D341Med (cell line): ENCODE results near the gene MAGI1.
"Not testable (repeated sequence)": the region's sequence is repeated elsewhere in the genome, so short reads cannot be mapped to it uniquely, and the experiment has no call there.

Experiments used
- DNase-seq: peaks from one replicate; pipeline ENCODE4 v3.0.0; 2012; ENCODE audit warnings: low spot score

The MAGI1 gene

DNA sequence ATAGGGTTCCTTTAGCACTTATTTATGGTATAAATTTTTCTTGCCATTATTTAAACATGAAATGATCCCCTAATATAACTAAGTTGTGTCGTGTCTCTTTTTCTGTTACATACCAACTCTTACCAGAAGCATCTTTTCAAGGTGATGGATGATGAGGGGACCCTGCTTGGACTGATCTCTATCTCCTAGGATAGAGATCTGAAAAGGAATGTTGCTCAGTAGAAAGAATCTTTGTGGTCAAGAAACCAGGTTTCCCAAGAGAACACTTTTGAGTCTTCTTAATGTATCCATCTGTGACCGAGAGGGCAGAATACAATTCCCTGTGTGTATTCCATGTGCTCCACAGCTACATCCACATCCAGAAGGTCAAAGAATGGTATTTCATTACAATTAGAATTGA is 409.7 kb downstream of the MAGI1 start:
- DNase-seq, result no peak

DNA sequence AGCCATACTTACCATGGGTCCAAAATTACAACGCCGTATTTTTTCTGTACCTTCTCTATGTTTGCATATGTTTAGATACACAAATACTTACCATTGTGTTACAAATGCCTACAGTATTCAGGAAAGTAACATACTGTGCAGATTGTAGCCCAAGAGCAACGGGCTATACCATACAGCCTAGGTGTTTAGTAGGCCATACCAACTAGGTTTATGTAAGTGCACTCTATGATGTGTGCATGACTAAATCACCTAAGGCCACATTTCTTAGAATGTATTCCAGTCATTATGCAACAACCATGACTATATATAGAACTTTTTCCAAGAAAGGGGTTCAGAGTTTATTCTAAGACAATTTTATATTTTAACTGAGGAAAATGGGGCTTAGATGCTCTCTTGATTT is 411.7 kb downstream of the MAGI1 start:
- no peak for DNase-seq

DNA sequence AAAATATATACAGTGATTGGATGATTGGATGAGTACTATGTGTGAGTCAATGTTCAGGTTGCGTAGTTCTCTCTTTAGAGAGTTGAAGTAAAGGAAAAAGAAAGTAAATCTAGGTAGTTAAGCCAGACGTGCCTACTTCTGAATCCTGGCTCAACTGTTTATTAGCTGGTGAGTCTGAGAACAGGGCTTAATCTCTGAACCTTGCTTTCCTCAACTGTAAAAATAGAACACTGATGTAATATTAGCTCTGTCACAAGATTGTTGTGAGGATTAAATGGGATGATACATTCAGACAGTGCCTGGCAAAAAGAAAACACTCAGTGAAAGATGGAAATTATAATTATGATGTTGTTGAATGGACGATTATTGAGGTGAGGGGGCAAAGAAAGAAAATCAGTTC is 413.4 kb downstream of the MAGI1 start:
- DNase-seq, result no peak

DNA sequence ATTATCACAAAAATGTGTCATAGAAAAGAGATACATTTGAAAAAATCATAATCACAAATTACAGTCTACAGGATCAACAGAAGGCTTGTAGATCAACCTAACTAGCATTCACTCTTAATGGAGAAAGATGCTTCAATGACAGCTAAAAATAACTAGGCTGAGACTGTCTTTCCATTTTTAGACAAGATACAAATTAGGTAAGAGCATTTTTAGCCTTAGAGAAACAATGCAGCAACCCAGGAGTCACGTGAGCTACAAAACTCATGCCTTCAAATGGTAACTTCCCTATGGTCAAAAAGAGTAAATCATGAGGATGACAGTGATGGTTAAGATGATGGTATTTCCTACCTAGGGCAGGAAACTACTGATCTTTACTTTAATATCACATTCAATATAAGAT is 415.4 kb downstream of the MAGI1 start:
- no peak for DNase-seq

DNA sequence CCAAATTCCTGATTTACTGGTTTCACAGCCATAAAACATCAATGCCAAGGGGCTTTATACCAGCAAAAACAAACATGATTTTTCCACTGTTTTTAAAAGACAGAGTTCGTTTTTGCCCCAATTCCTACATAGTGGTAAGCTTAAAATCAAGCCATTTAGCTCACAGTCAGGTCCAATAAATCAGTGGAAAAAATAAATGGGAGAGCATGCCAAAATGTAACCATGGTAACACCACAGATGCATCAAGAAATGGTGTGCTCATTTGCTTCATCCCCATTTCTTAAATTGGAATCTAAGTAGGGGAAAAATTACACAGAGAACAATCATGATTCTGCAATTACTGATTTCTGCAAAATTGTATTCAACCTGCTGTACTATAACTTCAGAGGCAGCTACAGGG is 418.8 kb downstream of the MAGI1 start:
- no peak for DNase-seq

DNA sequence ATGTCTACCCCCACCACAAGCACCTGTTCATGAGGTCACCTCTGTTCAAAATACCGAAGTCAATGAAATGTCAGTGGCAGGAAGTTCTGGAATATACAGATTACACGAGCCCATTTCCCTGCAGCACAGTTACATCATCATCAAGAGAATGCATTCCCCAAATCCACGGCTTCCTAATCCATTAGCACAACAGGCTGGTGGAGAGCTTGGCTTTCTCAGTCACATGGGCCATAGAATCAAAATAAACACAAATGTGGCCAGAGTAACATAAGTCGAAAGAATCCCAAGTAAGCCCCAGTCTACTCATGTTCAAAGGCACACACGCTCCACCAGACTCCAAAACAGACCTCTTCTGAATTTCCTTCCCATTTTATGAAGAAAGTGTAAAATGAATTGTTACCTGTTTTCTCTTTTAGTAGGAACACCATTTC is 419.3 kb downstream of the MAGI1 start:
- no peak for DNase-seq

DNA sequence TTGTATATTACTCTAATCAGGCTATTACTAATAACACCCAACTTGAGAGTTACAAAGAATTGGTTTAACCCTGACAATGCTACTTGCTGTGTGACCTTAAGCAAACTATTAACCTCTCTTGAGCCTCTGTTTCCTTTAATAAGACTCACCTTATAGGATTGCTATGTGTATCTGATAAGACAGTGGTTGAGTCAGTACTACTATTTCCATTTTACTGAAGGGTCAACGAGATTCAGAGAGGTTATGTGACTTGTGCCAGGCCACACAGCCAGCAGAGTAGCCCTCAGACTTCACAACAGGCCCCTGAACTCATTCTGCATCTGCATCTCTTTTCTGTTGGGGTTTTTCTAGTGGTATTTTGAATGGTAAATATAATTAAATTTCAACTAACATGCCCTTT is 420.1 kb downstream of the MAGI1 start:
- DNase-seq, result no peak

DNA sequence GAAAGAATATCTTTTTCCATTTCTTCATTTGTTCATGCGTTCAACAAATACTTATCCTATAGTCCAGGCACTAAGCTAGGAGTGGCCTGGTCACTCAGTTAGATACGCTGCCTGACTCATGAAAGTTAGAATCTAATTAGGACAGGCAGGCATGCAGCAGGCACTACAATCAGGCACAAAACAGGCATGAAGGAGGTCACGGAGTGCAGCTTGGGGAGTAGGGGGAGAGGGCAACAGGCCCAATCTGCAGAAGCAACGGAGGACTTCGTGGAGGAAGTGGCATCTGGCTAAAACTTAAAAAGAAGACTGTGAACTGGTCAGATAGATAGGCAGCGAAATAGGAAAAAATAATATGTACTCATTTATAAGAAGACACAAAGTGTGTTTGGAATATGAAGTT is 420.9 kb downstream of the MAGI1 start:
- DNase-seq, result no peak

DNA sequence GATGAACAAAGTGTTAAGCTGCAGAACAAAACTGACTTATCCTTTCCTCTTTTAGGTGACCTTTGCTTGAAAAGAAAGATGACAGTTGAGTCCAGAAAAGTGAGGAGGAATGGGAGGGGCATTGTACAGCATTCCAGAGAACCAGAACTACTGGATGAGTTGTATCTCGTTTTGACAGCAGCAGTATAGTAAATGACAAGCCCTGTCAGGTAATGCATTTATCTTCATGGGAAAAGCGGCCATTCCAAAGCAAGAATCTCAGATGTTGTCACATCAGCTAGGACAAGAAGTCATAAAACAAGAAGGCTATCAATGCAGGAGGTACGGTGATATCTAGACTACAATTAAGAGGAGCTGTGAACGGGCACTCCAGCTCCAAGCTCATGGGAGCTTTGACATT is 421.5 kb downstream of the MAGI1 start:
- DNase-seq, result no peak

DNA sequence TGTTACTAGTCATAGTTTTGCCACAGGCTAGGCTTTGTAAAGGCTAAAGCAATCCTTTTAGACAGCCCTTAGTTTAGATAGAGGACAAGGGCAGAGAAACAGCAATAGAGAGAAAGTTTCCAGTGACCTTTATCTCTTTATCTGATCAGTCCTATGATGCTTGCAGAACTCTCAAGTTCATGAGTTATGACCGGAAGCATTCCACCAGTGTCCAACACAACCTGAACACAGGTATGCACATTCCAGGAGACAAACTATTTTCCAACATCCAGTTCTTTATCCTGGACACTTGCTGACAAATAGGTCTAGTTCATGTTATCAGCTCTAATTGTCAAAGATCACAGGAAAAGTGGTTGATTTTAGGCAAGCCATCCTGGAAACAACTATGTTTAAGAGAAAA is 422.2 kb downstream of the MAGI1 start:
- no peak for DNase-seq

DNA sequence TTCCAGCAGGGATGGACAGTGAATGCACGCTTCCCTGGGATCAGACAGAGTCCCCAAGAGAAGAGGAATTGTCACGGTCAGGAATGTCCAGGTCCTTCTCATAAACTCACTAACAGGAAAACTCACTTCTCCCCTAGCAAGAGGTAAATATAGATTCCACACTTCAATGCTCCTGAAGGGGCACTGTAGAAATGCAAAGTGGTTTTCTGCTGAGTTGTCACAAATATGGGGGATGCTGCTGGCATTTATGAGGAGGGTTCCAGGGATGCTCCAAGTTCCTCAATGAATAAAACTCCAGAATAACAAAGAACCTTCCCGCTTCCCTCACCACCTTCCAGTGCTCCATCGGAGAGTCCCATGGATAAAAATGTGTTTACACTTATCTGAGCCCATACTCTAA is 423.4 kb downstream of the MAGI1 start:
- DNase-seq, result no peak

DNA sequence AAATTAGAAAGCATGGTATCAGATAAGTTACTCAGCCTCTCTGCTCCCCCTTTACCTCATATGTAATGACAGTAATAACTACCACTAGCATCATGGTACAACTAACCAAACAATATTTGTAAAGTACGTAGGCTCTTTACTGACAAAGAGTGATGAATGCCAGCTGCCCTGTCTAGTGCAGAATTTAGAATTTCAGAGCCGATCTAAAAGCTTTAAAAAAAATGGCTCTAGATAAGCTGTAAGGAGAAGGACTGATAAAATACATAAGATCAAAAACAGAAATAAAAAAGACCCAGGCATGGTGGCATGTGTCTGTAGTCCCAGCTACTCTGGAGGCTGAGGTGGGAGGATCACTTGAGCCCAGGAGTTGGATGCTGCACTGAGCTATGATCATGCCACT is 424.1 kb downstream of the MAGI1 start:
- DNase-seq, result no peak

DNA sequence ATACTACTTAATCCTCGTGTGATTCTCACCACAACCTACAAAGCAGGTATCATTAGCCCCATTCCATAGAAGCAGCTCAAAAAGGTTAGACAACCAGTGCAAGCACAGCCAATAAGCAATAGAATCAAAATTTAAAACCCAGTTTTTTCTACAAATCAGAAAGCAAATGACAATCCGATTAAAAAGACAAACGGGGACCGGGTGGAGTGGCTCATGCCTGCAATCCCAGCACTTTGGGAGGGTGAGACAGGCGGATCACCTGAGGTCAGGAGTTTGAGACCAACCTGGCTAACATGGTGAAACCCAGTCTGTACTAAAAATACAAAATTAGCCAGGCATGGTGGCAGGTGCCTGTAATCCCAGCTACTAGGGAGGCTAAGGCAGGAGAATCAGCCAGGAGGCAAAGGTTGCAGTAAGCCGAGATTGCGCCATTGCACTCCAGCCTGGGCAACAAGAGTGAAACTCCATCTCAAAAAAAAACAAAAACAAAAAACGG is 430.7 kb downstream of the MAGI1 start:
- DNase-seq, result not testable (repeated sequence)

DNA sequence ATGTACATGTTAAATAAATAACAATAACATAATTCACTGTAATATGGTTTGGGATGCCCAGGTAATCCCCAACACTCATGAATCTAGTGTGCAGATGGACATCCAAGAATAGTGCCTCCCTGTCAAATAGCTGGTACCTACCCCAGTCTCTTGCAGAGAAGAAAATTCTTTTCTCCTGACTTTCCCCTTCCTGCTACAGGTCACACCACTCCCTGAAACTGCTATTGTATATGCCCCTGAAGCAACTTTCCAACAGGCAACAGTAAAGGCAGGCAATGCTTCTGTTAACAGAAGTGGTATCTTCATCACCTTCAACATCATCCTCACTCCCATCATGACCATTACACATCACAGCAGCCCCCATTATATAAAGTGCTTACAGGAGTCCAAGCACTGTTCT is 431.6 kb downstream of the MAGI1 start:
- no peak for DNase-seq

DNA sequence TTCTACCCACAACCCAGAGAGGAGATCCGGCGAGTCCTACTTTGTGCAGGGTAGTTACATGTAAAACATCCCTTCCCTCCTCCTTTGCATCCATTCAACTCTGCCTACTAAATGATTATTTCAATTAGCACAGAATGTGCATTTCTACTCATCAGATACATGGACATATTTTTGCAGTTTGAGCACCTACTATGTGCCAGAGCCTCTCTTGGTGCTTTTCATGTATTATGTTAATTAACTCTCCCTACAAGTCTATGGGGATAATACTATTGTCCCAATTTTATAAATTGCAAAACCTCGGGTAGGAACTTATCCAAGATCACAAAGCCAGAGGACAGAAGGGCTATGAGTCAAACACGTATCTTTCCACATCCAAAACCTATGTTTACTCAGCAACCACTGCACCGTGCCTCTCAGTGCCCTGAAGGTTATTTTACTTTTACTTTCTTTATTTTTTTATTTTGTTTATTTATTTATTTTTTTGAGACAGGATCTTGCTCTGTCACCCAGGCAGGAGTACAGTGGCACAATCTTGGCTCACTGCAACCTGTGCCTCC is 432.8 kb downstream of the MAGI1 start:
- DNase-seq, result no peak

DNA sequence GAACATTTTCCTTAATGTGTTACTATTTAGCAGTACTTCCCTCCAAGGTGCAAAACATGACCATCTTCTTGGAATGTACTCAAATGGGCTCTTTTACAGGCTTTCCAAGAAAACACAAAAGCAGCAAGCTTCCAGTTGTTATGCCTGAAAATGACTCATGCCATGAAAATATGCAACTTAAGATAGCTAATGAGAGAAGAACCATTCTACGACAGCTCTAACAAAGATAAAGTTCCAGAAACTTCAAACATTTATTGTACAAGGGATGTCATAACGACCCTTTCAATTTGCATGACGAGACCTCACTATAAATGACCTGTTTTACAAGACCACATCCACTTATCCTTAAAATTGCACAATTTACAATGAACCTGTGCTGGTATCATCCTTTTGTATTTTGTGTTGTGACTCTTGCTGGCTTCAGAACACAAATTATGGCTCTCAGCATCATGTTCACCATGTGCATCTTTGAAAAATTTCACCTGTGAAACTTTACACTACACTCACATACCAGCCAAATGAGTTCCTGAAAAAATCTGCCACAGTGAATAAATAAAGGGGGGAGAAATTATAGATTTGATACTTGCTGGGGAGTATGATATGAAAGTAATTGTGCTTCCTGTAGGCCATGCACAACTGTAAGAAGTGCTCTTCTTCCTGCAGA is 433.7 kb downstream of the MAGI1 start:
- no peak for DNase-seq

DNA sequence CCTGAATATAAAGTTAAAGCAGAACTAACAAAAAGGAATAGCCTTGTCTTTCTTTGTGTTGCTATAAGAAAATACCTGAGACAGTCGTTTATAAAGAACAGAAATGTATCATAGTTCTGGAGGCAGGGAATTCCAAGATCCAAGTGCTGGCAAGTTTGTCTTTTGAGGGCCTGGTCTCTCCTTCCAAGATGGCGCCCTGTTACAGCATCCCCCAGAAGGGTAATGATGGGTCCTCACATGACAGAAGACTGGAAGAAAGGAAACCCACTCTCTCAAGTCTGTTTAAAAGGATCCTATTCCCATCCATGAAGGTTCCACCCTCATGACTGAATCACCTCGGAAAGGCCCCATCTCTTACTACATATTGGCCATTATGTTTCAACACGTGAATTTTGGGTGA is 435.1 kb downstream of the MAGI1 start:
- no peak for DNase-seq

DNA sequence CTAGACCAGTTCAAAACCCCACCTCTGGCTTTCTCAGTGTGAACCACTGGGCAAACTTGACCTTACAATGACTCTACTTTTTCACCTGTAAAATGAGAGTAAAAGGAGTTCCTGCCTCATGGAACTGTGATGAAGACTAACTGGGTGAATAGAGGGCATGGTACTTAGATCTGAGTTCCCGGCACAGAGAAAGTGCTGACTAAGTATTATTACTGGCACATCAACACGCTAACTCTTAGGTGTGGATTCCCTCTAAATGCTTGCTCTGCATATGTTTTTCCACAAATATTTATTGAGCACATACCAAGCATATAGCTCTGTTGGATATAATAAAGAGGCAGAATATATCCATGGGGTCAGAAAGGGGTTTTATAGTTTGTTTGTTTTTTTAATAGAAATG is 437.8 kb downstream of the MAGI1 start:
- no peak for DNase-seq

DNA sequence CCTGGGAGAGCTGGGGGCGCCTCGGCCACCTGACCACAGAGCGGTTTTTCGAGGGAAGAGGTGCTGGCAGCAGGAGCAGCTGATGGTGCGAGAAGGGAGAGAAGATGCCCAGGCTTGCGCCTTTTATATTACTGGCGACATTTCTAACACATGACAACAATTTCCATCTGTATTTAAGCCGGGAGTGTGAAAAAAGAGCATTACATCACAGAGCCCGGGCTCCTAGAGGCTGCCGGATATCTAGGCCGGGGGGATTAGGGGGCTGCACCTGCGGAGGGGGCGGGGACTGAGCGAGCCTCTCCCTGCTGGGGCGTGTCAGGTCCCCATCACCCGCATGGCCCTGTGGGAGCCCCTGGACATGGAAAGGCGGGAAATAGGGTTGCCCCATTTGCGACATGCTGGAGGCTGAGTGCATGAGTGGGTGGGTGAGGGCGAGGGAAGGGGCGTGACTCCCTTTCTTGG is 440.7 kb downstream of the MAGI1 start:
- peak; percentile 32 for DNase-seq

DNA sequence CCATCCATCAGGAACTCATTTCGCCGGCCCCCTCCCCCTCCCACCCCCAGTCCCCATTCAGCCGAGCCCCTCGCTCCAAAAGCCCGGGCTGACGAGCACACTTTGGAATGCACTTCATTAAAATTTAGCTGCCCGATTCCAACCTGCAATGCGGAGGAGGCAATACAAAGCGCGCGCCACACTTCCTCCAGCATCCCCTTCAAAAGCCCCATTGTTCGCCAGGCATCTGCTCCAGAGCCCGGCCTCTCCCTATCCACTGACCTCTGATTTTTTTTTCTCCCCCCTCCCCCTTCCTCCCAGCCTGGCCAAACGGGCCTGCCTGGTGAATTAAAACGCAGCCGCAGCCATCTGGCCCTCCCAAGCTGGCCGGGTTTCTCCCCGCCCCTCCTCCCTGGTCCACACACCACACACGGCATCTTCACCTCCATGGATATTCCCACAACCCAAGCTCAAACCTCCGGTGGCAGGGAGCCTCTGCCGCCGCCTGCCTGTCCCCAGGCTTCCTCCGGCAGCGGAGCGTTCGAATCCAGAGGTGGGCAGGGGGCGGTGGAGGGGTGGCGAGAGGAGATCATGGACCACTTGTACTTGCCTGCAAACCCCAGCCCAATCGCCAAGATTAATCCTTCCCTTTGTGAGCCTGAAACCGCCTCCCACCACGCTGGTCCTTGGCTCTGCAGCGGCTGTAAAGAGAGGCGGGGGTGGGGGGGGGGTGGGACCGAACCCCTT is 441.3 kb downstream of the MAGI1 start:
- DNase-seq, result peak; percentile 30

DNA sequence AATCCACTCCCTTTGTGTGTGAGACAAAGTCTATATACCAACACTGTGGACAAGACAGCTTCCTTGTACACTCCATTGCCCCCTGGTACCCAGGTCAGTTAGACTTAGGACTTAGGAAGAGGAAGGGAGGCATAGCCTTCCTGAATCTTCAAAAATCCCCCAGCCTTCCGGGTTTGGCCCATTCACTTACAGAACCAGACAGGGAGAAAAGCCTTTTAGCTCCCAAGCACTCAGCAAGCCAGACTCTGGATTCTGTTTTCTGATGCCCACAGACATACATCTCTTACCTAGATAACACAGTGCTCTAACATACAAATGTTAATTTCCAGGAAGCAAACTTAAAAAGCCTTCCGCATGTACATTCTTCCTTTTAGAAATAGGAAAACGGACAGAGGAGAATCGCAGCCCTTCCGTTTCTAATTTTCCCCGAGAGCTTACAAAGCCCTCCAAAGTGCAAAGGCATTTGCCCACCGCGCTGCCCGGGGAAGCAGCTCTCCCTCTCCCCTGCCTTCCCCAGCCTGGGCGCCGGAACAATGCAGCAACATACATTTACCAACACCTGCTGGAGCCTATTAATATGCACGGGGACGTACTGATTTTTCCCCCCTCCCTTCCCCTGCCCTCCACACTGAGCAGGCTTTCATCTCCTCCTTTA is 442.0 kb downstream of the MAGI1 start:
- no peak for DNase-seq

DNA sequence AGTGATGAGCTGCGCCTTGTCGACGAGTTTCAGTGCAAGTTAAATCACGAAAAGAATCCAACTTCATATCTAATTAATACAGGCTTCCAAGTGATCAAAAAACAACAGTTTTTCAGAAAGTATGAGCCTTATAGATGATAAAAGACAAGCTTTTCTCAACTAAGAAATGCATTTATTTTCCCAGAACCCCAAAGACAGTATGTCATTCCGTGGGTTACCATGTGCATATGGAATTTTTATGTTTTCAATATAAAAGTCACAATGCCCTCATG is 442.8 kb downstream of the MAGI1 start:
- DNase-seq, result no peak
